ENCODE measurements around the gene BTBD6. TPM values are rescaled to one million over a fixed set of nuclear protein-coding genes. Genes with fewer than 3 reads are reported as not detected.

The BTBD6 gene
- total RNA-seq (2021; fragmentation: NEBNext Ultra II Directional; extraction: Animal tissue kit (Norgen Biotek cat#: 25700)) (10.2 and 11.6 TPM in 2 replicates), polyA plus RNA-seq (2011; rRNA removed) (9.8 and 10.1 TPM in 2 replicates), polyA minus RNA-seq (2011; rRNA and poly(A)+ RNA removed) (5.8 and 7.9 TPM in 2 replicates)
- 9.4 TPM for polyA plus RNA-seq (2011; cell fraction: cytosol; rRNA removed)
- 16.1 TPM for polyA plus RNA-seq (2011; cell fraction: nucleus; rRNA removed)
- polyA plus RNA-seq (2012, experiment 1 of 2) = 7.2 to 14.6 TPM (median 12.4 TPM) in 4 replicates
- 13.7 TPM for polyA plus RNA-seq (2012, experiment 2 of 2)
- polyA plus RNA-seq (2013, experiment 1 of 2) = 8.8 TPM
- 8.2 TPM for polyA plus RNA-seq (2013, experiment 2 of 2)
- 5.8 TPM for polyA minus RNA-seq (2011; cell fraction: cytosol; rRNA and poly(A)+ RNA removed)
- polyA minus RNA-seq (2011; cell fraction: nucleus; rRNA and poly(A)+ RNA removed) = 4.4 TPM
- long read RNA-seq, experiment 1, transcript BTBD6-203 (4 exons, 2,176 nt) = major isoform, 6 of 11 reads
- long read RNA-seq, experiment 1, partial matches to known transcripts = 4 of 11 reads
- long read RNA-seq, experiment 1, other reads (novel, unspliced or antisense) = 0 of 11 reads
- long read RNA-seq, experiment 2, partial matches to known transcripts = 0 of 4 reads
- long read RNA-seq, experiment 2, other reads (novel, unspliced or antisense) = 4 of 4 reads

- H3K4ac ChIP-seq (replicated peaks; ENCODE audit: insufficient read length, low read depth, low read length) = no peak within 1 kb of the TSS
- no peak within 1 kb of the TSS for H3K14ac ChIP-seq (ENCODE audit: insufficient read length)
- peaks cover 0 to 3% of the 10 kb centered on the region in 2 experiments; a peak in 1 of 4 replicates for H3K79me2 ChIP-seq (ENCODE audit: control insufficient read depth in 1 of 2, insufficient read depth in 2 of 2, low read length in 2 of 2)
- 3% methylated on average over 24 of the region's 130 CpGs; no CpG with 5 or more reads in 1 of the 2 experiments for WGBS, 2 experiments (ENCODE audit: extremely low coverage in 1 of 2, insufficient coverage in 1 of 2, insufficient read length in 1 of 2, insufficient replicate concordance in 2 of 2, low coverage in 1 of 2, low lambda C conversion rate in 2 of 2, missing lambda C conversion rate in 1 of 2)
- H3K9me3 ChIP-seq (ENCODE audit: insufficient read depth in 2 of 2, low read depth in 1 of 2, low read length in 1 of 2) = no peaks in the 10 kb centered on the region
- H4K20me1 ChIP-seq (replicated peaks in 1 of 2; ENCODE audit: control insufficient read depth in 1 of 2, insufficient read depth in 2 of 2, low read length in 2 of 2) = peaks cover 0 to 11% of the 10 kb centered on the region in 2 experiments
- H4K8ac ChIP-seq (ENCODE audit: extremely low read depth, insufficient read depth, low read length) = peak within 1 kb of the TSS; percentile 91
- H2BK20ac ChIP-seq (ENCODE audit: low read length) = no peak within 1 kb of the TSS
- no peaks in the 10 kb centered on the region; the same call in 1 of the 2 replicates for H3K79me1 ChIP-seq (ENCODE audit: low read depth, low read length)
- H3K18ac ChIP-seq (ENCODE audit: extremely low read depth, low read length) = peak within 1 kb of the TSS; percentile 48; the same call in 1 of the 2 replicates
- H4K91ac ChIP-seq (replicated peaks; ENCODE audit: insufficient read length, low read length) = no peak within 1 kb of the TSS
- POLR2A ChIA-PET (ENCODE audit: partially characterized antibody) = interaction anchor here (0.6 to 1.5 kb wide), 3 partner anchors 49 to 222 kb away, joined by 3 read pairs; no protein-coding TSS in a partner anchor
- peak within 1 kb of the TSS; percentile 3 to 68 (median 27); a peak in 5 of 7 replicates for H3K9ac ChIP-seq (replicated peaks in 1 of 4; ENCODE audit: extremely low read depth in 1 of 4, low read depth in 3 of 4, low read length in 3 of 4)
- peaks cover 0 to 6% (median 2%) of the 10 kb centered on the region in 4 experiments; a peak in 3 of 7 replicates for H3K4me1 ChIP-seq (replicated peaks in 1 of 4; ENCODE audit: control insufficient read depth in 3 of 4, insufficient read depth in 4 of 4, low read length in 3 of 4)
- H3K23ac ChIP-seq (ENCODE audit: insufficient read length) = no peak within 1 kb of the TSS
- H2AK5ac ChIP-seq (ENCODE audit: low read depth, low read length) = peak within 1 kb of the TSS; percentile 65; the same call in 1 of the 2 replicates
- peak within 1 kb of the TSS; percentile 69 to 93 for H3K4me2 ChIP-seq (ENCODE audit: insufficient read depth in 1 of 2, low read depth in 2 of 2, low read length in 2 of 2)
- H2BK5ac ChIP-seq (ENCODE audit: low read depth, low read length) = no peak within 1 kb of the TSS
- H3K56ac ChIP-seq (replicated peaks; ENCODE audit: insufficient read length, low read depth, low read length) = no peak within 1 kb of the TSS
- no peak within 1 kb of the TSS for H4K5ac ChIP-seq (ENCODE audit: insufficient read length, low read depth, low read length)
- no peak within 1 kb of the TSS for H2BK12ac ChIP-seq (ENCODE audit: low read depth, low read length)
- no peak for FAIRE-seq
- H3K27ac ChIP-seq (ENCODE audit: low read depth, low read length) = peak within 1 kb of the TSS; percentile 3; the same call in 1 of the 2 replicates
- H3K27me3 ChIP-seq (replicated peaks in 1 of 4; ENCODE audit: control insufficient read depth in 3 of 4, extremely low read depth in 1 of 4, insufficient read depth in 3 of 4, low read length in 3 of 4) = peaks cover 0 to 7% (median 3%) of the 10 kb centered on the region in 4 experiments; a peak in 3 of 7 replicates
- peak; percentile 33 to 84 for DNase-seq (ENCODE audit: low read depth in 1 of 2, low spot score in 2 of 2)
- no peaks in the 10 kb centered on the region; a peak in 3 of 8 replicates for H3K36me3 ChIP-seq (ENCODE audit: control insufficient read depth in 2 of 4, insufficient read depth in 4 of 4, low read length in 3 of 4)
- H3K4me3 ChIP-seq (ENCODE audit: extremely low read depth in 1 of 4, insufficient read depth in 2 of 4, low read depth in 3 of 4, low read length in 4 of 4) = peak within 1 kb of the TSS; percentile 37 to 66 (median 44)
- H2BK15ac ChIP-seq (ENCODE audit: low read length) = no peak within 1 kb of the TSS
- CTCF ChIA-PET (ENCODE audit: partially characterized antibody) = interaction anchor here (0.6 to 3.5 kb wide), 10 partner anchors 12 to 131 kb away, joined by 3 to 12 read pairs (median 4); partner anchors contain the start of gene NUDT14
- H3K23me2 ChIP-seq (ENCODE audit: low read depth, low read length) = peaks cover 10% of the 10 kb centered on the region; the same call in 1 of the 2 replicates
- no peak within 1 kb of the TSS for H2BK120ac ChIP-seq (replicated peaks; ENCODE audit: low read depth, low read length)
- H2AFZ ChIP-seq (ENCODE audit: low read length) = no peak within 1 kb of the TSS
- TF ChIP-seq CBX8 (IDR thresholded peaks at IDR 0.05; ENCODE audit: borderline replicate concordance, low read depth, low read length) (no peak), POLR2A (IDR thresholded peaks at IDR 0.05; ENCODE audit: control extremely low read depth in 1 of 2, low read depth in 2 of 2, low read length in 2 of 2) (peak in 1 of 2 experiments; percentile 37; a peak in 1 of 3 replicates), PHF8 (conservative IDR thresholded peaks at IDR 0.05; ENCODE audit: low read depth, low read length) (peak; percentile 55), TBP (IDR thresholded peaks at IDR 0.05; ENCODE audit: low read depth, low read length) (no peak), SIRT6 (IDR thresholded peaks at IDR 0.05; ENCODE audit: low read length) (no peak), CTBP2 (IDR thresholded peaks at IDR 0.05; ENCODE audit: borderline replicate concordance, insufficient read depth, insufficient read length, low read length) (no peak), CBX5 (IDR thresholded peaks at IDR 0.05; ENCODE audit: low read depth, low read length) (no peak), RBBP5 (IDR thresholded peaks at IDR 0.05; ENCODE audit: borderline replicate concordance, low read depth, low read length) (no peak)
Observed at GRCh38 chr14:105248368-105249181, at the start of gene BTBD6. BTBD6 (plus strand) TSS chr14:105248533; CDS start chr14:105248712, 179 bp downstream.

All from H1 (cell line).